OCI-LY7 (cell line): ENCODE measurements around the gene MZB1. TPM values are rescaled to one million over a fixed set of nuclear protein-coding genes. Genes with fewer than 3 reads are reported as not detected.

Source experiments
- BruUV-seq: library from RNA; stranded (reverse); fragments of 400-500 nt; replicated peaks from 2 replicates; lab custom pipeline; 2021; lab: Mats Ljungman, UMichigan
- CTCF ChIA-PET: fragments of 300-600 bp; sonication (Branson Sonifier 250); formaldehyde crosslinking; loops from one replicate; lab custom pipeline; 2022; ENCODE audit warnings: antibody characterized with exemption; ENCODE audit not compliant: unreplicated experiment; lab: Charles Lee
- POLR2A ChIA-PET: fragments of 300-600 bp; sonication (Branson Sonifier 250); formaldehyde crosslinking; loops from one replicate; lab custom pipeline; 2022; ENCODE audit warnings: antibody characterized with exemption; lab: Charles Lee
- DNase-seq: peaks from one replicate; pipeline ENCODE4 v3.0.0-alpha.2; 2015; ENCODE audit warnings: low spot score
- H2AFZ ChIP-seq: fragments of 200-600 bp; sonication (generic), shearing (Covaris generic); 2 replicates; pipeline ENCODE4 v1.6.1; 2014; ENCODE audit warnings: mild to moderate bottlenecking, antibody characterized with exemption, low read length, moderate library complexity
- H3K27ac ChIP-seq: fragments of 200-600 bp; sonication (generic); 2 replicates; pipeline ENCODE4 v1.5.1; 2014; ENCODE audit warnings: mixed run types, low read depth, mild to moderate bottlenecking, moderate library complexity, low read length, inconsistent platforms; ENCODE audit not compliant: poor library complexity, severe bottlenecking
- H3K36me3 ChIP-seq: fragments of 200-600 bp; sonication (generic); 2 replicates; pipeline ENCODE4 v1.6.1; 2014; ENCODE audit warnings: mild to moderate bottlenecking, antibody characterized with exemption, low read length, moderate library complexity, mixed read lengths; ENCODE audit not compliant: insufficient read depth
- H3K4me1 ChIP-seq: fragments of 200-600 bp; sonication (generic); 2 replicates; pipeline ENCODE4 v1.5.1; 2014; ENCODE audit warnings: mild to moderate bottlenecking, low read length; ENCODE audit not compliant: insufficient read depth, poor library complexity, severe bottlenecking
- H3K4me2 ChIP-seq: fragments of 200-600 bp; sonication (generic); 2 replicates; pipeline ENCODE4 v1.6.1; 2014; ENCODE audit warnings: mild to moderate bottlenecking, low read length
- H3K4me3 ChIP-seq: fragments of 200-600 bp; sonication (generic); 2 replicates; pipeline ENCODE4 v1.5.1; 2014; ENCODE audit warnings: mild to moderate bottlenecking, low read depth, low read length; ENCODE audit not compliant: poor library complexity, severe bottlenecking
- H3K79me2 ChIP-seq: fragments of 200-600 bp; sonication (generic); 2 replicates; pipeline ENCODE4 v1.6.1; 2016; ENCODE audit warnings: low read depth, mild to moderate bottlenecking, low read length, moderate library complexity, mixed read lengths; ENCODE audit not compliant: insufficient read depth
- H3K9me2 ChIP-seq: fragments of 200-600 bp; sonication (generic); 2 replicates; pipeline ENCODE4 v1.6.1; 2016; ENCODE audit warnings: mild to moderate bottlenecking, low read length, mixed read lengths; ENCODE audit not compliant: insufficient read depth
- H3K9me3 ChIP-seq: fragments of 200-600 bp; sonication (generic); 2 replicates; pipeline ENCODE4 v1.6.1; 2014; ENCODE audit warnings: mild to moderate bottlenecking, mixed run types, low read length, mixed read lengths
- H4K20me1 ChIP-seq: fragments of 200-600 bp; sonication (generic); 2 replicates; pipeline ENCODE4 v1.6.1; 2014; ENCODE audit warnings: mild to moderate bottlenecking, antibody characterized with exemption, low read length, moderate library complexity, mixed read lengths; ENCODE audit not compliant: insufficient read depth
- EZH2phosphoT487 ChIP-seq: fragments of 200-600 bp; sonication (generic); IDR thresholded peaks from 2 replicates; pipeline ENCODE4 v1.6.1; 2018; ENCODE audit warnings: low read depth, borderline replicate concordance, mild to moderate bottlenecking, mixed run types, antibody characterized with exemption, low read length, moderate library complexity, mixed read lengths
- intact Hi-C: fragments of 100-400 bp; cut with micrococcal nuclease; formaldehyde crosslinking; loops from one replicate; pipeline ENCODE4 v1.10.0; 2022; ENCODE audit not compliant: unreplicated experiment
- total RNA-seq, 2 experiments: library from RNA; depleted of rRNA in 1 of 2; stranded (reverse); fragments of >200 nt in 1 of 2; shearing (Covaris generic) in 1 of 2; gene quantifications; 2 replicates each; pipeline ENCODE4 v1.2.3, GENCODE V29; 2014 to 2022
- TF ChIP-seq, protein P1 (sequence below): fragments of 200-600 bp; sonication (generic); conservative IDR thresholded peaks from 2 replicates; pipeline ENCODE4 v1.5.1; 2014; ENCODE audit warnings: mild to moderate bottlenecking, antibody characterized with exemption, low read length, moderate library complexity, mixed read lengths

MZB1 gene
- total RNA-seq, 2 experiments from 2014 or later = 727 to 1,014 TPM

DNA sequence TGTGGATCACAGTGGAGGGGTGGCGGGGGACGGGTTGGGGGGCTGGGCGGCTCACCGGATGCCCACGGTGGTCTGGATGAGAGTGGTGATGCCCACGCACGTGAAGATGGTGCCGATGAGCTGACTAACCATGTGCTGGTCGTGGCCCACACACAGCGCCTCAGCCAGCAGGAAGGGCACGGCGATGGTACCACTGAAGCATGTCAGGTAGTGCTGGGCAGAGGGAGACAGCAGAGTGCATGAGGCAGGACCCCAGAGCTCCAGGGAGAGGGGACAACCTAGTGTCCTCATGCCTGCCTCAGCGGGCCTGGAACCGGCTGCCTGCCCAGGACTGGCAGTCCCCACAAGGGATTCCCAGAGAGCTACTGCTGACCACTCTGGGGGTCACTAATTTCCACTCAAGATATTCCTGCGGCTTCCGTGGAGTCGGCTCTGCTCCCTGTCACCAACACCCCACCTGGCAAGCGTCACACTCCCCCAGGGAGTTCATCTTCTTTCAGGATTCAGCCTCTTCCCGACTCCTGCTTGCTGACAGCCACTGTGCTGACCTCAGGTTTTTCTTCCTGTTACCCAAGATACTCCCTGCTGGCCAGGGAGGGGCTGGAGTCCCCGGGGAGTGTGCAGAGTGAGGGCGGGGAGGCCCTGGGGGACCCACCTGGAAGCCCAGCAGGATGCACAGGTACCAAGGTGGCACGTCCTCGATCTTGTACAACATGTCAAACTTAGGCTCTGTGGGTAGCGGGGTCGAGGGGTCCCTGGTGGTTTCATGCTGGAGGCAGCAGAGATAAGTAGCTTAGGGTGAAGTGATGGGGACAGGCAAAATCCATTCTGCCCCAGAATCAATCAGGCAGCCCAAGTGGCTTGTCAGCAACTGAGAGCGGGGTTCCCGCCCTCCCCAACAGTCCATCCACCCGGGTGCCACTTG lies 7.6 kb downstream of the MZB1 start:
- no peak overlapping the region for H3K4me3 ChIP-seq
- CTCF ChIA-PET = no interaction called here
- DNase-seq = peak; percentile 52

DNA sequence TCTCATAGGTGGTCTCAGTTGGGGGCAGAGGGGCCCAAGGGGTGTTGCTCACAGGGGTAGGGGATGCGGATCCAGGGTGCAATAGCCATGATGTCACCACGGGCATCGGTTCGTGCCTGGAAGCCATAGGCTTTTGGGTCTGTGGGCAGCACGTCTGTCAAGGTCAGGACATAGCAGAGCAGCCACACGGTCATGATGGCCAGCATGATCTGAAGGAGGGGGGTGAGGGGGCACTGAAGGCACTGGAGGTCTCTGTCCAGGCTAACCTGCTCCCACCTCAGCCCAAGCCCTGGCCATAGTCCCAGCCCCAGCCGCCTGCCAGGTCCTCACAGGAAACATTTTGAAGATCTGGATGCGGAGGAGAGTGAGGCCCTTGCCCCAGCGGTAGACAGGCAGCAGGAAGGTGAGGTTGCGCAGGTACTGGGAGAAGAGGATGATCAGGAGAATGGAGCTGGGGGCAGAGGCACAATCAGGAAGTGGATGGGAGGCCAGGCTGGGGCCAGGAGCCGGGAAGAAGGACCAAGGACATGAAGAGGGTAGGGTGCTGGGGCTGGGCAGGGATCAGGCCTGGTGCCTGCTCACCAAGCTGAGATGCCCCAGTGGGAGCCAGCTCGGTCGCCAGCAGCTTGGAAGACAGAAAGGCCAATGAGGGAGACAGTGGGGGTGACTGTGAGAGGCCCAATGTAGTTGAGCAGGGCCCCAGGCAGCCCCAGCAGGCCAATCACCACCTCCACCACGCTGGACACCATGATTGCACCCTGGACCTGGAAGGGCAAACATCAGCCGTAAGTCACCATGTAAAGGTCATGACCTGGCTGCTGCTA lies 9.9 kb downstream of the MZB1 start:
- Histone ChIP-seq H3K79me2 (no peaks in the 10 kb centered on the region), H3K36me3 (peaks cover 39% of the 10 kb centered on the region), H3K4me2 (no peak overlapping the region), H3K9me3 (no peaks in the 10 kb centered on the region), H3K27ac (no peak overlapping the region), H2AFZ (no peak overlapping the region), H4K20me1 (no peaks in the 10 kb centered on the region), H3K4me1 (peaks cover 31% of the 10 kb centered on the region), H3K4me3 (no peak overlapping the region), H3K9me2 (no peaks in the 10 kb centered on the region)
- no peak for DNase-seq
- ChIA-PET CTCF (no interaction called here), POLR2A (no interaction called here)
- TF ChIP-seq, protein P1, sequence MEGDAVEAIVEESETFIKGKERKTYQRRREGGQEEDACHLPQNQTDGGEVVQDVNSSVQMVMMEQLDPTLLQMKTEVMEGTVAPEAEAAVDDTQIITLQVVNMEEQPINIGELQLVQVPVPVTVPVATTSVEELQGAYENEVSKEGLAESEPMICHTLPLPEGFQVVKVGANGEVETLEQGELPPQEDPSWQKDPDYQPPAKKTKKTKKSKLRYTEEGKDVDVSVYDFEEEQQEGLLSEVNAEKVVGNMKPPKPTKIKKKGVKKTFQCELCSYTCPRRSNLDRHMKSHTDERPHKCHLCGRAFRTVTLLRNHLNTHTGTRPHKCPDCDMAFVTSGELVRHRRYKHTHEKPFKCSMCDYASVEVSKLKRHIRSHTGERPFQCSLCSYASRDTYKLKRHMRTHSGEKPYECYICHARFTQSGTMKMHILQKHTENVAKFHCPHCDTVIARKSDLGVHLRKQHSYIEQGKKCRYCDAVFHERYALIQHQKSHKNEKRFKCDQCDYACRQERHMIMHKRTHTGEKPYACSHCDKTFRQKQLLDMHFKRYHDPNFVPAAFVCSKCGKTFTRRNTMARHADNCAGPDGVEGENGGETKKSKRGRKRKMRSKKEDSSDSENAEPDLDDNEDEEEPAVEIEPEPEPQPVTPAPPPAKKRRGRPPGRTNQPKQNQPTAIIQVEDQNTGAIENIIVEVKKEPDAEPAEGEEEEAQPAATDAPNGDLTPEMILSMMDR = no peak
- no peak for TF ChIP-seq EZH2phosphoT487
- intact Hi-C loops = no loop called here
- no TSS peak for BruUV-seq

More for the DNA sequence above, 7.6 kb downstream of the MZB1 start:
- Histone ChIP-seq H3K79me2 (peaks cover 21% of the 10 kb centered on the region), H3K27ac (peak overlapping the region; percentile 90), H3K36me3 (peaks cover 47% of the 10 kb centered on the region), H2AFZ (no peak overlapping the region), H3K4me2 (peak overlapping the region; percentile 42), H3K9me3 (no peaks in the 10 kb centered on the region), H4K20me1 (peaks cover 7% of the 10 kb centered on the region; the same call in 1 of the 2 replicates), H3K9me2 (no peaks in the 10 kb centered on the region), H3K4me1 (peaks cover 53% of the 10 kb centered on the region)
- intact Hi-C loops = no loop called here
- POLR2A ChIA-PET = interaction anchor here (1.2 kb wide), 1 partner anchor 9 kb away, joined by 4 read pairs; no protein-coding TSS in a partner anchor
- BruUV-seq = no TSS peak
- TF ChIP-seq EZH2phosphoT487 = no peak
- TF ChIP-seq, protein P1 = no peak
